ENCODE data around the gene GDNF.

DNA sequence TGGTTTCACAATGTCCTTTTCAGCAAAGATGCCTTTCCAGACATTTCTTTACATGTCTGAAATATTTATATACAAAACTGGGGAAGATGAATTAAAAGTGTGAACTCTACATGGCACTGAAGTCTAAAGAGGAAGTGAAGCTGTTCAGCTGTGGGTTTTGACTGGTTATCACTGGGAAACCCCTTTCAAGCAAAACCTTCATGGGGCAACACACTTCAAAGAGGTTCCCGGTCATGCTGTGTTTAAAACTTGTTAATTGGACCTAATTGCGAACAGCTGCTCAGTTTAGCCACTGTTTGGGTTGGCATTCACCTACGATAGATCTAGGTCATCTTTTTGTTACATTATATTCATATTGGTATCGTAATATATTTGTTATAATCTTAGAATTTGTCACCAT, 20.0 kb upstream of the GDNF start:
- no peak for TF ChIP-seq CTCF (IDR thresholded peaks at IDR 0.05)
- TF ChIP-seq EP300 (IDR thresholded peaks at IDR 0.05) = no peak
- TF ChIP-seq POLR2A (IDR thresholded peaks at IDR 0.05) = no peak

Measured in ovary (tissue), 3 donors.